ENCODE measurements around the gene AVPI1.
A peak's percentile ranks its signal among the peaks of the same experiment; 100 is the strongest.
"Not testable (repeated sequence)": the region's sequence is repeated elsewhere in the genome, so short reads cannot be mapped to it uniquely, and the experiment has no call there.

The AVPI1 gene

GRCh38 chr10:97679594-97679993 lies 7.4 kb downstream of the AVPI1 start:
- DNase-seq = no peak

GRCh38 chr10:97676770-97677581 lies 10.1 kb downstream of the AVPI1 start:
- DNase-seq = peak; percentile 31

GRCh38 chr10:97675222-97675621 lies 11.8 kb downstream of the AVPI1 start:
- DNase-seq = no peak

- peak; percentile 12 for DNase-seq
These were observed 13.1 kb downstream of the AVPI1 start for GRCh38 chr10:97673736-97674525.

- DNase-seq = no peak
These were observed 17.5 kb downstream of the AVPI1 start for GRCh38 chr10:97669571-97669970.

GRCh38 chr10:97667463-97667862 lies 19.6 kb downstream of the AVPI1 start:
- DNase-seq = no peak

- DNase-seq = no peak
These were observed 20.0 kb downstream of the AVPI1 start for GRCh38 chr10:97666992-97667391.

GRCh38 chr10:97664282-97664850 lies 22.7 kb downstream of the AVPI1 start:
- DNase-seq = no peak

- no peak for DNase-seq
These were observed 27.5 kb downstream of the AVPI1 start for GRCh38 chr10:97659589-97659988.

GRCh38 chr10:97656777-97657176 lies 30.3 kb downstream of the AVPI1 start:
- DNase-seq = no peak

- DNase-seq = no peak
These were observed 35.3 kb downstream of the AVPI1 start for GRCh38 chr10:97651773-97652172.

GRCh38 chr10:97650726-97651125 lies 36.3 kb downstream of the AVPI1 start:
- DNase-seq = no peak

- DNase-seq = not testable (repeated sequence)
These were observed 37.7 kb downstream of the AVPI1 start for GRCh38 chr10:97649405-97649750.

- peak; percentile 73 for DNase-seq
These were observed 38.3 kb downstream of the AVPI1 start for GRCh38 chr10:97648562-97649404.

GRCh38 chr10:97647556-97647955 lies 39.5 kb downstream of the AVPI1 start:
- DNase-seq = no peak

- no peak for DNase-seq
These were observed 42.1 kb downstream of the AVPI1 start for GRCh38 chr10:97644936-97645335.

- no peak for DNase-seq
These were observed 43.5 kb downstream of the AVPI1 start for GRCh38 chr10:97643441-97643985.

GRCh38 chr10:97642471-97643159 lies 44.4 kb downstream of the AVPI1 start:
- DNase-seq = not testable (repeated sequence)

- DNase-seq = peak; percentile 25
These were observed 45.9 kb downstream of the AVPI1 start for GRCh38 chr10:97640868-97641811.

GRCh38 chr10:97640174-97640867 lies 46.7 kb downstream of the AVPI1 start, which contains the start of gene PI4K2A:
PI4K2A (plus strand) TSS chr10:97640671; CDS start chr10:97640743, 72 bp downstream.
- peak; percentile 99 for DNase-seq

All from kidney glomerular epithelial cell (primary cell).